ENCODE results near the gene EIF3D. TPM values are rescaled to one million over a fixed set of nuclear protein-coding genes. Genes with fewer than 3 reads are reported as not detected.
A peak's percentile ranks its signal among the peaks of the same experiment; 100 is the strongest.

Gene EIF3D
- total RNA-seq, 1 experiment from 2014 or later, result 237 TPM

- no peak for TF ChIP-seq ERG (CRISPR knock-in tag; IDR thresholded peaks at IDR 0.05)
- TF ChIP-seq ZNF219 (CRISPR knock-in tag; IDR thresholded peaks at IDR 0.05; ENCODE audit: borderline replicate concordance), result no peak
- no peak for TF ChIP-seq EMX1 (CRISPR knock-in tag; IDR thresholded peaks at IDR 0.05)
Measured at GRCh38 chr22:36510384-36510783, 18.6 kb downstream of the EIF3D start (continued).

- TF ChIP-seq E2F1 (CRISPR knock-in tag; IDR thresholded peaks at IDR 0.05), result no peak
- no peak for TF ChIP-seq SP1 (CRISPR knock-in tag; conservative IDR thresholded peaks at IDR 0.05)
- TF ChIP-seq ZNF512 (CRISPR knock-in tag; IDR thresholded peaks at IDR 0.05; ENCODE audit: borderline replicate concordance), result no peak
- TF ChIP-seq GRHL2 (CRISPR knock-in tag; IDR thresholded peaks at IDR 0.05; ENCODE audit: insufficient replicate concordance, severe bottlenecking), result no peak
- TF ChIP-seq SMAD4 (CRISPR knock-in tag; IDR thresholded peaks at IDR 0.05), result no peak
- TF ChIP-seq SOX15 (CRISPR knock-in tag; IDR thresholded peaks at IDR 0.05), result no peak
- TF ChIP-seq ZBTB21 (CRISPR knock-in tag; IDR thresholded peaks at IDR 0.05; ENCODE audit: borderline replicate concordance), result no peak
- no peak for TF ChIP-seq ZNF425 (CRISPR knock-in tag; conservative IDR thresholded peaks at IDR 0.05)
- TF ChIP-seq JAZF1 (CRISPR knock-in tag; IDR thresholded peaks at IDR 0.05), result no peak
- no peak for TF ChIP-seq CTCF (IDR thresholded peaks at IDR 0.05)
- no peak for TF ChIP-seq OVOL2 (CRISPR knock-in tag; IDR thresholded peaks at IDR 0.05; ENCODE audit: borderline replicate concordance)
- TF ChIP-seq SMAD3 (CRISPR knock-in tag; IDR thresholded peaks at IDR 0.05; ENCODE audit: borderline replicate concordance), result no peak
- no peak for TF ChIP-seq E2F5 (CRISPR knock-in tag; IDR thresholded peaks at IDR 0.05)
- no peak for TF ChIP-seq USF2 (CRISPR knock-in tag; IDR thresholded peaks at IDR 0.05)
- TF ChIP-seq ZNF219 (CRISPR knock-in tag; IDR thresholded peaks at IDR 0.05; ENCODE audit: borderline replicate concordance), result no peak
- TF ChIP-seq ZMAT4 (CRISPR knock-in tag; IDR thresholded peaks at IDR 0.05), result no peak
- TF ChIP-seq KAT7 (CRISPR knock-in tag; IDR thresholded peaks at IDR 0.05; ENCODE audit: borderline replicate concordance), result no peak
- TF ChIP-seq ERG (CRISPR knock-in tag; IDR thresholded peaks at IDR 0.05), result no peak
- DNase-seq (ENCODE audit: low spot score), result no peak
- Mint-ChIP-seq H3K36me3 (peaks cover 47% of the 10 kb centered on the region), H3K9me3 (peaks cover 5% of the 10 kb centered on the region), H3K27me3 (ENCODE audit: low read depth) (peaks cover 19% of the 10 kb centered on the region), H3K4me1 (peaks cover 4% of the 10 kb centered on the region; the same call in 1 of the 2 replicates), H3K4me3 (peak overlapping the region; percentile 50), H3K27ac (no peak overlapping the region; the same call in 1 of the 2 replicates)
- ChIA-PET CTCF (interaction anchor here (0.8 to 1.4 kb wide), 4 partner anchors 21 to 221 kb away, joined by 3 to 4 read pairs (median 4); no protein-coding TSS in a partner anchor), POLR2A (interaction anchor here (0.6 to 1.3 kb wide), 3 partner anchors 22 to 53 kb away, joined by 3 to 4 read pairs (median 4); partner anchors contain the start of genes EIF3D and TXN2)
- ATAC-seq, result no peak
Measured at GRCh38 chr22:36507518-36508010, 21.4 kb downstream of the EIF3D start.

All from WTC11 (cell line).